GM12878 (cell line): Measurements from ENCODE around the gene CACNG1. TPM values are rescaled to one million over a fixed set of nuclear protein-coding genes. Genes with fewer than 3 reads are reported as not detected.

ENCODE experiments used
- ATAC-seq: fragments of 200-7000 bp; cut with Tn5 transposase; 3 replicates; pipeline ENCODE4 v1.9.1; 2020; ENCODE audit warnings: mild to moderate bottlenecking, moderate library complexity
- BruUV-seq: library from RNA; stranded (reverse); fragments of 400-500 nt; replicated peaks from 2 replicates; lab custom pipeline; 2021; lab: Mats Ljungman, UMichigan
- CTCF ChIA-PET: fragments of 300-600 bp; sonication (Branson Sonifier 250); formaldehyde crosslinking; extraction: SDS; loops from one replicate; lab custom pipeline; 2021; ENCODE audit warnings: inconsistent platforms; lab: Yijun Ruan, JAX
- POLR2A ChIA-PET: fragments of 350-600 bp; formaldehyde crosslinking; extraction: SDS; loops from one replicate; lab custom pipeline; 2021; ENCODE audit warnings: inconsistent platforms; lab: Charles Lee
- RAD21 ChIA-PET: fragments of 300-600 bp; sonication (Branson Sonifier 250); formaldehyde crosslinking; loops from one replicate; lab custom pipeline; 2023; ENCODE audit warnings: antibody characterized with exemption; ENCODE audit not compliant: unreplicated experiment; lab: Charles Lee
- SMC1A ChIA-PET: fragments of 300-600 bp; sonication (Branson Sonifier 250); formaldehyde crosslinking; loops from one replicate; lab custom pipeline; 2023; ENCODE audit not compliant: unreplicated experiment, uncharacterized antibody; lab: Charles Lee
- DNase-seq: peaks from one replicate; pipeline ENCODE4 v3.0.0-alpha.2; 2011; ENCODE audit warnings: low read depth, low spot score
- FAIRE-seq: peaks from 3 replicates; lab custom pipeline; 2011; peaks lifted over from hg19 to GRCh38; lab: Jason Lieb, UNC
- H2AFZ ChIP-seq: 2 replicates; pipeline ENCODE4 v1.6.0; 2011; ENCODE audit warnings: low read depth, low read length, control low read depth; ENCODE audit not compliant: control insufficient read depth
- H3K27ac ChIP-seq: 2 replicates; pipeline ENCODE4 v1.5.1; 2011; ENCODE audit warnings: control low read depth; ENCODE audit not compliant: control insufficient read depth, insufficient read depth
- H3K27me3 ChIP-seq, 2 experiments: replicated peaks in 1 of 2; 2 replicates each; pipeline versions ENCODE4 v1.6.0 to v1.6.1; 2011; ENCODE audit warnings: low read length in 1 of 2; ENCODE audit not compliant: control insufficient read depth in 2 of 2, insufficient read depth in 2 of 2
- H3K36me3 ChIP-seq, 2 experiments: 2 replicates each; pipeline ENCODE4 v1.5.1; 2011; ENCODE audit warnings: low read length in 1 of 2; ENCODE audit not compliant: control insufficient read depth in 2 of 2, insufficient read depth in 2 of 2
- H3K4me1 ChIP-seq: 2 replicates; pipeline ENCODE4 v1.6.1; 2011; ENCODE audit warnings: mild to moderate bottlenecking, low read length, moderate library complexity, mixed read lengths; ENCODE audit not compliant: control insufficient read depth, insufficient read depth
- H3K4me2 ChIP-seq: 2 replicates; pipeline ENCODE4 v1.6.0; 2011; ENCODE audit warnings: control low read depth; ENCODE audit not compliant: control insufficient read depth, insufficient read depth
- H3K4me3 ChIP-seq: fragments of 200-600 bp; sonication (generic); 2 replicates; pipeline ENCODE4 v1.5.1; 2016
- H3K79me2 ChIP-seq: 2 replicates; pipeline ENCODE4 v1.6.0; 2011; ENCODE audit warnings: low read length; ENCODE audit not compliant: control insufficient read depth, insufficient read depth
- H3K9ac ChIP-seq: 2 replicates; pipeline ENCODE4 v1.8.0; 2011; ENCODE audit warnings: low read length, control low read depth, mixed read lengths; ENCODE audit not compliant: control insufficient read depth, insufficient read depth
- H3K9me3 ChIP-seq: replicated peaks from 3 replicates; pipeline ENCODE4 v1.5.1; 2011; ENCODE audit warnings: mild to moderate bottlenecking, low read length; ENCODE audit not compliant: control insufficient read depth, insufficient read depth
- H4K20me1 ChIP-seq: 2 replicates; pipeline ENCODE4 v1.6.0; 2011; ENCODE audit not compliant: control insufficient read depth, insufficient read depth
- BACH1 ChIP-seq: fragments of 450-650 bp; IDR thresholded peaks from 2 replicates; pipeline ENCODE4 v1.6.1; 2017; ENCODE audit warnings: mild to moderate bottlenecking, borderline replicate concordance
- PAX5 ChIP-seq: IDR thresholded peaks from 2 replicates; pipeline ENCODE4 v1.6.1; 2011; ENCODE audit warnings: low read depth, low read length, borderline replicate concordance
- RUNX3 ChIP-seq: IDR thresholded peaks from 2 replicates; pipeline ENCODE4 v1.6.1; 2012; ENCODE audit warnings: low read length, inconsistent platforms
- STAT3 ChIP-seq: IDR thresholded peaks from 2 replicates; pipeline ENCODE4 v1.6.1; 2011; ENCODE audit warnings: low read depth, low read length, improper control_type of control experiment
- WGBS: methylation state at CpG from one replicate; pipeline ENCODE4 v1.1.6; 2016; ENCODE audit warnings: low lambda C conversion rate; ENCODE audit not compliant: insufficient replicate concordance, insufficient coverage; ENCODE audit errors: missing lambda C conversion rate; 5-methylcytosine and 5-hydroxymethylcytosine counted together
- in situ Hi-C: fragments of 300-500 bp; cut with MboI; formaldehyde crosslinking; loops from 9 replicates; pipeline ENCODE4 v1.14.3; 2018; ENCODE audit warnings: mixed read lengths
- intact Hi-C: fragments of 100-400 bp; cut with micrococcal nuclease; formaldehyde crosslinking; loops from one replicate; pipeline ENCODE4 v1.14.2; 2022; ENCODE audit not compliant: unreplicated experiment
- polyA plus RNA-seq, 11 experiments: library from polyadenylated mRNA; depleted of rRNA in 4 of 11; unstranded in 6 of 11; stranded (reverse) in 5 of 11; fragments of >200 nt; fragmentation: Nextera tagmentation in 4 of 11; fragmentation: Illumina TruSeq in 1 of 11; extraction: Ambion mirVana in 4 of 11; extraction: Trizol in 1 of 11; gene quantifications; 1 replicate in 1 of 11; 2 replicates in 10 of 11; pipeline versions ENCODE4 v1.2.1 to v1.2.3, GENCODE V29; 2011 to 2016; ENCODE audit warnings: inconsistent platforms in 2 of 11, missing spikeins in 2 of 11, low read depth in 1 of 11
- total RNA-seq, 4 experiments: library from RNA; depleted of rRNA in 3 of 4; stranded (reverse); fragments of >200 nt in 3 of 4; fragmentation: Illumina TruSeq in 1 of 4; extraction: Trizol in 1 of 4; gene quantifications; 2 replicates each; pipeline versions ENCODE4 v1.2.1 to v1.2.3, GENCODE V29; 2013 to 2021
- TF ChIP-seq, protein P1 (sequence below): IDR thresholded peaks from 2 replicates; pipeline ENCODE4 v1.6.1; 2012; ENCODE audit warnings: low read depth, low read length, improper control_type of control experiment
- TF ChIP-seq, protein P2 (sequence below): fragments of 450-650 bp; IDR thresholded peaks from 2 replicates; pipeline ENCODE4 v1.6.1; 2017; ENCODE audit warnings: borderline replicate concordance

The CACNG1 gene
- total and polyA plus RNA-seq, 10 of the 15 experiments (the other 5 are each of a cell fraction or from before 2014, with no cell fraction given): not detected

GRCh38 chr17:67051155-67051538 is 6.8 kb downstream of the CACNG1 start:
- BruUV-seq: no TSS peak
- no peak for TF ChIP-seq BACH1
- TF ChIP-seq, protein P1, sequence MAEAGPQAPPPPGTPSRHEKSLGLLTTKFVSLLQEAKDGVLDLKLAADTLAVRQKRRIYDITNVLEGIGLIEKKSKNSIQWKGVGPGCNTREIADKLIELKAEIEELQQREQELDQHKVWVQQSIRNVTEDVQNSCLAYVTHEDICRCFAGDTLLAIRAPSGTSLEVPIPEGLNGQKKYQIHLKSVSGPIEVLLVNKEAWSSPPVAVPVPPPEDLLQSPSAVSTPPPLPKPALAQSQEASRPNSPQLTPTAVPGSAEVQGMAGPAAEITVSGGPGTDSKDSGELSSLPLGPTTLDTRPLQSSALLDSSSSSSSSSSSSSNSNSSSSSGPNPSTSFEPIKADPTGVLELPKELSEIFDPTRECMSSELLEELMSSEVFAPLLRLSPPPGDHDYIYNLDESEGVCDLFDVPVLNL: no peak
- no peak for ATAC-seq
- H3K79me2 ChIP-seq: no peaks in the 10 kb centered on the region
- no peak for DNase-seq
- SMC1A ChIA-PET: no interaction called here
- CTCF ChIA-PET: interaction anchor here (1.0 kb wide), 1 partner anchor 138 kb away, joined by 3 read pairs; no protein-coding TSS in a partner anchor
- H3K9ac ChIP-seq: no peak overlapping the region
- intact Hi-C loops: no loop called here
- no peaks in the 10 kb centered on the region for H3K36me3 ChIP-seq
- H4K20me1 ChIP-seq: no peaks in the 10 kb centered on the region
- H3K4me2 ChIP-seq: no peak overlapping the region
- POLR2A ChIA-PET: interaction anchor here (1.0 kb wide), 1 partner anchor 30 kb away, joined by 3 read pairs; no protein-coding TSS in a partner anchor
- peaks cover 7% of the 10 kb centered on the region for H3K4me1 ChIP-seq
- H3K27ac ChIP-seq: no peak overlapping the region
- in situ Hi-C loops: no loop called here
- FAIRE-seq: no peak
- H3K27me3 ChIP-seq: no peaks in the 10 kb centered on the region
- H3K4me3 ChIP-seq: no peak overlapping the region
- no peak overlapping the region for H2AFZ ChIP-seq
- RAD21 ChIA-PET: interaction anchor here (1.0 kb wide), 1 partner anchor 9 kb away, joined by 4 read pairs; no protein-coding TSS in a partner anchor
- H3K9me3 ChIP-seq: peaks cover 3% of the 10 kb centered on the region
- WGBS: 26% methylated on average over 4 of the region's 4 CpGs

GRCh38 chr17:67051837-67052236 is 7.5 kb downstream of the CACNG1 start:
- FAIRE-seq (peak; percentile 49), DNase-seq (no peak), ATAC-seq (peak; percentile 72)
- in situ Hi-C loops: no loop called here
- H4K20me1 ChIP-seq: no peaks in the 10 kb centered on the region
- ChIA-PET CTCF (no interaction called here), RAD21 (interaction anchor here (1.0 kb wide), 1 partner anchor 10 kb away, joined by 4 read pairs; no protein-coding TSS in a partner anchor), SMC1A (no interaction called here), POLR2A (no interaction called here)
- BruUV-seq: no TSS peak
- TF ChIP-seq PAX5 (peak; percentile 36; the same call in 1 of the 2 replicates), STAT3 (no peak), RUNX3 (peak; percentile 4; the same call in 1 of the 2 replicates)
- TF ChIP-seq, protein P2, sequence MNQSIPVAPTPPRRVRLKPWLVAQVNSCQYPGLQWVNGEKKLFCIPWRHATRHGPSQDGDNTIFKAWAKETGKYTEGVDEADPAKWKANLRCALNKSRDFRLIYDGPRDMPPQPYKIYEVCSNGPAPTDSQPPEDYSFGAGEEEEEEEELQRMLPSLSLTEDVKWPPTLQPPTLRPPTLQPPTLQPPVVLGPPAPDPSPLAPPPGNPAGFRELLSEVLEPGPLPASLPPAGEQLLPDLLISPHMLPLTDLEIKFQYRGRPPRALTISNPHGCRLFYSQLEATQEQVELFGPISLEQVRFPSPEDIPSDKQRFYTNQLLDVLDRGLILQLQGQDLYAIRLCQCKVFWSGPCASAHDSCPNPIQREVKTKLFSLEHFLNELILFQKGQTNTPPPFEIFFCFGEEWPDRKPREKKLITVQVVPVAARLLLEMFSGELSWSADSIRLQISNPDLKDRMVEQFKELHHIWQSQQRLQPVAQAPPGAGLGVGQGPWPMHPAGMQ: no peak
- H3K36me3 ChIP-seq: no peaks in the 10 kb centered on the region
- no peak overlapping the region for H3K27ac ChIP-seq
- H3K4me2 ChIP-seq: 0 out of 2 replicates have a peak overlapping the region, but pooled peaks have one; percentile 19
- H3K9me3 ChIP-seq: peaks cover 3% of the 10 kb centered on the region
- no peak overlapping the region for H3K9ac ChIP-seq
- no peaks in the 10 kb centered on the region for H3K27me3 ChIP-seq
- H3K4me3 ChIP-seq: no peak overlapping the region
- 40% methylated on average over 5 of the region's 5 CpGs for WGBS
- H2AFZ ChIP-seq: peak overlapping the region; percentile 28
- H3K79me2 ChIP-seq: no peaks in the 10 kb centered on the region
- H3K4me1 ChIP-seq: peaks cover 7% of the 10 kb centered on the region
- intact Hi-C loops: no loop called here
